CD14-positive monocyte (primary cell): ENCODE data around the gene HOPX. TPM values are rescaled to one million over a fixed set of nuclear protein-coding genes. Genes with fewer than 3 reads are reported as not detected.
A peak's percentile ranks its signal among the peaks of the same experiment; 100 is the strongest.

ENCODE experiments used
- DNase-seq, 3 donors: peaks; one replicate each; pipeline ENCODE4 v3.0.0-alpha.2; 2011 to 2022
- H2AFZ ChIP-seq: 2 replicates; pipeline ENCODE4 v1.6.0; 2012; ENCODE audit warnings: mild to moderate bottlenecking, low read depth, low read length, inconsistent platforms; ENCODE audit not compliant: insufficient read depth, poor library complexity, severe bottlenecking
- H3K27ac ChIP-seq, 2 donors: 1 replicate in 1 of 2; 2 replicates in 1 of 2; pipeline ENCODE4 v1.5.1; 2012 to 2013; ENCODE audit warnings: low read length in 2 of 2, control low read depth in 1 of 2, inconsistent platforms in 1 of 2, low read depth in 1 of 2, mild to moderate bottlenecking in 1 of 2
- H3K27me3 ChIP-seq, 2 donors: one replicate each; pipeline versions ENCODE4 v1.6.0 to v1.6.1; 2011 to 2013; ENCODE audit warnings: low read length in 2 of 2; ENCODE audit not compliant: control insufficient read depth in 2 of 2, insufficient read depth in 2 of 2
- H3K36me3 ChIP-seq, 2 donors: replicated peaks in 1 of 2; 1 replicate in 1 of 2; 2 replicates in 1 of 2; pipeline versions ENCODE4 v1.5.1 to v1.6.1; 2012 to 2013; ENCODE audit warnings: low read length in 2 of 2, control low read depth in 1 of 2, inconsistent platforms in 1 of 2, mild to moderate bottlenecking in 1 of 2; ENCODE audit not compliant: insufficient read depth in 2 of 2, control insufficient read depth in 1 of 2
- H3K4me1 ChIP-seq, 2 donors: 1 replicate in 1 of 2; 2 replicates in 1 of 2; pipeline versions ENCODE4 v1.5.1 to v1.6.1; 2012 to 2013; ENCODE audit warnings: low read length in 2 of 2, control low read depth in 1 of 2, inconsistent platforms in 1 of 2, mild to moderate bottlenecking in 1 of 2, moderate library complexity in 1 of 2; ENCODE audit not compliant: insufficient read depth in 2 of 2, control insufficient read depth in 1 of 2
- H3K4me2 ChIP-seq: replicated peaks from 2 replicates; pipeline ENCODE3; 2012; ENCODE audit warnings: low read length, moderate library complexity, mild to moderate bottlenecking; ENCODE audit not compliant: poor library complexity, severe bottlenecking; ENCODE audit errors: extremely low read depth
- H3K4me3 ChIP-seq, 3 experiments: fragments of 200-600 bp in 1 of 3; sonication (generic) in 1 of 3; replicated peaks in 1 of 3; 1 replicate in 2 of 3; 2 replicates in 1 of 3; pipeline ENCODE4 v1.5.1; 2011 to 2013; ENCODE audit warnings: low read length in 3 of 3, mild to moderate bottlenecking in 3 of 3, control low read depth in 2 of 3, low read depth in 2 of 3, inconsistent platforms in 1 of 3, moderate library complexity in 1 of 3
- H3K79me2 ChIP-seq: 2 replicates; pipeline ENCODE4 v1.6.0; 2012; ENCODE audit warnings: mild to moderate bottlenecking, control low read depth, inconsistent platforms, low read length, moderate library complexity; ENCODE audit not compliant: insufficient read depth
- H3K9ac ChIP-seq: 2 replicates; pipeline ENCODE4 v1.6.0; 2017; ENCODE audit warnings: low read length, mild to moderate bottlenecking; ENCODE audit not compliant: insufficient read depth, poor library complexity, severe bottlenecking
- H3K9me3 ChIP-seq, 2 donors: replicated peaks in 1 of 2; 1 replicate in 1 of 2; 2 replicates in 1 of 2; pipeline versions ENCODE4 v1.5.1 to v1.6.1; 2012 to 2013; ENCODE audit warnings: low read length in 2 of 2, control low read depth in 1 of 2; ENCODE audit not compliant: control insufficient read depth in 1 of 2, insufficient read depth in 1 of 2
- H4K20me1 ChIP-seq: 2 replicates; pipeline ENCODE4 v1.6.0; 2012; ENCODE audit warnings: mild to moderate bottlenecking, low read length, control low read depth, moderate library complexity; ENCODE audit not compliant: insufficient read depth
- H3K27ac Mint-ChIP-seq, 7 donors: one replicate each; pipeline ENCODE4 v1.8.0; 2020; ENCODE audit warnings: mild to moderate bottlenecking in 7 of 7, mixed read lengths in 7 of 7, moderate library complexity in 6 of 7, inconsistent platforms in 2 of 7
- H3K27me3 Mint-ChIP-seq, 3 donors: one replicate each; pipeline ENCODE4 v1.8.0; 2021 to 2022; ENCODE audit warnings: low read depth in 3 of 3, mild to moderate bottlenecking in 3 of 3, mixed read lengths in 3 of 3, moderate library complexity in 3 of 3, inconsistent platforms in 1 of 3
- H3K36me3 Mint-ChIP-seq, 2 donors: one replicate each; pipeline ENCODE4 v1.8.0; 2020; ENCODE audit warnings: mixed read lengths in 2 of 2, inconsistent platforms in 1 of 2, mild to moderate bottlenecking in 1 of 2
- H3K4me1 Mint-ChIP-seq: one replicate; pipeline ENCODE4 v1.8.0; 2020; ENCODE audit warnings: mild to moderate bottlenecking, mixed read lengths
- H3K4me3 Mint-ChIP-seq, 2 donors: one replicate each; pipeline ENCODE4 v1.8.0; 2020; ENCODE audit warnings: mild to moderate bottlenecking in 2 of 2, mixed read lengths in 2 of 2, moderate library complexity in 1 of 2
- H3K9me3 Mint-ChIP-seq, 7 donors: one replicate each; pipeline ENCODE4 v1.8.0; 2020 to 2022; ENCODE audit warnings: mixed read lengths in 7 of 7, mild to moderate bottlenecking in 6 of 7, moderate library complexity in 6 of 7, inconsistent platforms in 2 of 7
- WGBS: methylation state at CpG from one replicate; pipeline ENCODE4 v1.1.5; 2013; ENCODE audit warnings: missing lambda C conversion rate; ENCODE audit not compliant: insufficient coverage; 5-methylcytosine and 5-hydroxymethylcytosine counted together
- intact Hi-C, 2 donors: fragments of 100-400 bp; cut with micrococcal nuclease; formaldehyde crosslinking; loops; one replicate each; pipeline versions ENCODE4 v1.15.0 to v1.15.1; 2023
- polyA plus RNA-seq, 3 donors: library from polyadenylated mRNA; depleted of rRNA in 1 of 3; unstranded in 2 of 3; stranded (reverse) in 1 of 3; fragments of 300-500 nt in 2 of 3; fragments of >200 nt in 1 of 3; fragmentation: Illumina TruSeq in 2 of 3; gene quantifications; 1 replicate in 2 of 3; 2 replicates in 1 of 3; pipeline ENCODE4 v1.2.3, GENCODE V29; 2012 to 2021
- TF ChIP-seq, protein P1 (sequence below): fragments of 200-600 bp; IDR thresholded peaks from one replicate; pipeline ENCODE4 v1.8.0; 2022; ENCODE audit warnings: antibody characterized with exemption, mild to moderate bottlenecking

The HOPX gene
- polyA plus RNA-seq, 3 donors: 0.39 to 1.3 (median 0.52) TPM

DNA sequence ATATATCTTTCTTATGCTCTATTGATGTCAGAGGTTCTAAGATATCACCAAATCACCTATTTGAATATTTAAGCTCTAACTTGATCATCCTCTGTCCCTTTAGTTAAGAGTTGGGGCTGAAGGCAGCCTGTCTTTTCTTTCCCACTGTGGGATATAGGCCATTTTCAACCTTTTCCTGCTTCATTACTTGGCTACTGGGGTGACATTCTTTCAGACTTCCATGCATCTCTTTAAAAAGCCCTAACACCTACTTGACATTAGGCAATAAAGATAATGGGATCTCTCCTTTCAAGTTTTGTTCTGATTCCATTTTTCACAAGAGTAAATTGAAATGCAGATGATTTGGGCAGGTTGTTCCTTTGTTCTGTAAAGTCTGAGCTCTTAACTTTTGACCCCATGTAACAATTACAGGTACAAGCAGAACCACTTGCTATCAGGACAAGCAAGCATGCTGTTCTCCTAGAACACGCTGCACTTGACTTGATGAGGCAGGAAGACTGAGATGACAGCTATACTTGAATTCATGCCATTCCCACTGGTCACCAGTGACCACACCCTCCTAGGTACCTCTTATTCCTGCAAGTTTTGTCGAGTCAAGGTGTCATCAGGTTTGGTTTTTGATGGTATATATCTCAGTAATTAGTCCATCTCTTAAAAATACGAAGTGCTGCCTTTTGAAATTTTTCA lies 18.2 kb downstream of the HOPX start:
- 83% methylated on average over 2 of the region's 3 CpGs for WGBS
- no peak for DNase-seq
- no peak overlapping the region for H2AFZ ChIP-seq
- Mint-ChIP-seq H3K36me3 (peaks cover 0 to 4% of the 10 kb centered on the region in 2 donors), H3K27me3 (peaks cover 6 to 17% (median 9%) of the 10 kb centered on the region in 3 donors), H3K4me1 (peaks cover 50% of the 10 kb centered on the region), H3K9me3 (peaks cover 0 to 2% (median 0%) of the 10 kb centered on the region in 7 donors), H3K27ac (no peak overlapping the region), H3K4me3 (no peak overlapping the region)
- peaks cover 7% of the 10 kb centered on the region in 2 donors for H3K27me3 ChIP-seq
- H3K79me2 ChIP-seq: no peaks in the 10 kb centered on the region
- intact Hi-C loops: no loop called here
- H4K20me1 ChIP-seq: no peaks in the 10 kb centered on the region
- H3K36me3 ChIP-seq: no peaks in the 10 kb centered on the region
- peaks cover 17 to 39% of the 10 kb centered on the region in 2 donors for H3K4me1 ChIP-seq
- H3K9ac ChIP-seq: no peak overlapping the region
- no peak overlapping the region for H3K4me2 ChIP-seq
- H3K27ac ChIP-seq: no peak overlapping the region
- H3K4me3 ChIP-seq: no peak overlapping the region
- H3K9me3 ChIP-seq: no peaks in the 10 kb centered on the region
- TF ChIP-seq, protein P1, sequence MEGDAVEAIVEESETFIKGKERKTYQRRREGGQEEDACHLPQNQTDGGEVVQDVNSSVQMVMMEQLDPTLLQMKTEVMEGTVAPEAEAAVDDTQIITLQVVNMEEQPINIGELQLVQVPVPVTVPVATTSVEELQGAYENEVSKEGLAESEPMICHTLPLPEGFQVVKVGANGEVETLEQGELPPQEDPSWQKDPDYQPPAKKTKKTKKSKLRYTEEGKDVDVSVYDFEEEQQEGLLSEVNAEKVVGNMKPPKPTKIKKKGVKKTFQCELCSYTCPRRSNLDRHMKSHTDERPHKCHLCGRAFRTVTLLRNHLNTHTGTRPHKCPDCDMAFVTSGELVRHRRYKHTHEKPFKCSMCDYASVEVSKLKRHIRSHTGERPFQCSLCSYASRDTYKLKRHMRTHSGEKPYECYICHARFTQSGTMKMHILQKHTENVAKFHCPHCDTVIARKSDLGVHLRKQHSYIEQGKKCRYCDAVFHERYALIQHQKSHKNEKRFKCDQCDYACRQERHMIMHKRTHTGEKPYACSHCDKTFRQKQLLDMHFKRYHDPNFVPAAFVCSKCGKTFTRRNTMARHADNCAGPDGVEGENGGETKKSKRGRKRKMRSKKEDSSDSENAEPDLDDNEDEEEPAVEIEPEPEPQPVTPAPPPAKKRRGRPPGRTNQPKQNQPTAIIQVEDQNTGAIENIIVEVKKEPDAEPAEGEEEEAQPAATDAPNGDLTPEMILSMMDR: no peak

DNA sequence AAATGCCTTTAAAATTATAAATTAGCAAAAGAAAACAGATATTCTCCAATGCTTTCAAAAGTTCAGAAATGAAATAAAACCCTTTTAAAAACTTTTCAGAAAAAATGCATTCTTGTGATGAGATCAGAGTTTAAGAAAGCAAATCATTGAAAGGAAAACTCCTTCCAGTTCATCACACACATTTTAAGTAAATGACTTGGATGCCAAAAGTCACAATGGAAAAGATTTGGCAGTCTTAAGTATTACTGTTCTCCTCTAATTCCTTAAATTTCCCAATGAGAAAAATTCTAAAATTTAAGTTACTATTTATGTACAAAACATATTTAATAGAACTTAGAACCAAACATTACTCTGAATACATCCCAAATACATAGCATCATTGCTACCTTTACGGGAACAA lies 21.1 kb downstream of the HOPX start:
- no peak overlapping the region for H2AFZ ChIP-seq
- no peaks in the 10 kb centered on the region for H3K79me2 ChIP-seq
- peak overlapping the region in 1 of 2 donors; percentile 26 for H3K4me3 Mint-ChIP-seq
- no peak overlapping the region for H3K4me3 ChIP-seq
- peaks cover 49% of the 10 kb centered on the region for H3K4me1 Mint-ChIP-seq
- H3K9ac ChIP-seq: no peak overlapping the region
- H3K27me3 Mint-ChIP-seq: peaks cover 33 to 44% (median 38%) of the 10 kb centered on the region in 3 donors
- H3K27ac Mint-ChIP-seq: no peak overlapping the region
- H3K9me3 Mint-ChIP-seq: peaks cover 0 to 18% (median 13%) of the 10 kb centered on the region in 7 donors
- no CpG with 5 or more reads among the region's 1 CpG for WGBS
- no peaks in the 10 kb centered on the region for H3K36me3 ChIP-seq
- H3K27ac ChIP-seq: no peak overlapping the region
- H4K20me1 ChIP-seq: no peaks in the 10 kb centered on the region
- peaks cover 31 to 36% of the 10 kb centered on the region in 2 donors for H3K27me3 ChIP-seq
- no peak for DNase-seq
- intact Hi-C loops: loop anchor here in 1 of 2 donors (10.0 kb wide), 1 partner anchor 145 kb away; no protein-coding TSS in a partner anchor
- H3K4me2 ChIP-seq: no peak overlapping the region
- H3K36me3 Mint-ChIP-seq: peaks cover 0 to 21% of the 10 kb centered on the region in 2 donors
- TF ChIP-seq, protein P1: no peak
- peaks cover 18 to 47% of the 10 kb centered on the region in 2 donors for H3K4me1 ChIP-seq
- peaks cover 0 to 7% of the 10 kb centered on the region in 2 donors for H3K9me3 ChIP-seq
